Esophagus muscularis mucosa (tissue), 3 donors: ENCODE data around the gene RAB11FIP5.

ENCODE experiments used
- POLR2A ChIP-seq: fragments of 450-650 bp; IDR thresholded peaks from one replicate; pipeline ENCODE4 v1.6.1; 2017; ENCODE audit warnings: antibody characterized with exemption, moderate library complexity, mild to moderate bottlenecking, low read depth
- TF ChIP-seq, protein P1 (sequence below), 3 experiments: fragments of 200-600 bp in 2 of 3; fragments of 450-650 bp in 1 of 3; sonication (generic) in 2 of 3; IDR thresholded peaks; one replicate each; pipeline ENCODE4 v1.5.1; 2017 to 2019; ENCODE audit warnings: antibody characterized with exemption in 3 of 3, mild to moderate bottlenecking in 2 of 3, moderate library complexity in 1 of 3

GRCh38 chr2:73036766-73037165, 76.0 kb downstream of the RAB11FIP5 start:
- TF ChIP-seq, protein P1, sequence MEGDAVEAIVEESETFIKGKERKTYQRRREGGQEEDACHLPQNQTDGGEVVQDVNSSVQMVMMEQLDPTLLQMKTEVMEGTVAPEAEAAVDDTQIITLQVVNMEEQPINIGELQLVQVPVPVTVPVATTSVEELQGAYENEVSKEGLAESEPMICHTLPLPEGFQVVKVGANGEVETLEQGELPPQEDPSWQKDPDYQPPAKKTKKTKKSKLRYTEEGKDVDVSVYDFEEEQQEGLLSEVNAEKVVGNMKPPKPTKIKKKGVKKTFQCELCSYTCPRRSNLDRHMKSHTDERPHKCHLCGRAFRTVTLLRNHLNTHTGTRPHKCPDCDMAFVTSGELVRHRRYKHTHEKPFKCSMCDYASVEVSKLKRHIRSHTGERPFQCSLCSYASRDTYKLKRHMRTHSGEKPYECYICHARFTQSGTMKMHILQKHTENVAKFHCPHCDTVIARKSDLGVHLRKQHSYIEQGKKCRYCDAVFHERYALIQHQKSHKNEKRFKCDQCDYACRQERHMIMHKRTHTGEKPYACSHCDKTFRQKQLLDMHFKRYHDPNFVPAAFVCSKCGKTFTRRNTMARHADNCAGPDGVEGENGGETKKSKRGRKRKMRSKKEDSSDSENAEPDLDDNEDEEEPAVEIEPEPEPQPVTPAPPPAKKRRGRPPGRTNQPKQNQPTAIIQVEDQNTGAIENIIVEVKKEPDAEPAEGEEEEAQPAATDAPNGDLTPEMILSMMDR (IDR thresholded peaks at IDR 0.05) = no peak
- TF ChIP-seq POLR2A = no peak
